ENCODE results near the gene RIOK3. TPM values are rescaled to one million over a fixed set of nuclear protein-coding genes. Genes with fewer than 3 reads are reported as not detected.

Gene RIOK3
- polyA plus RNA-seq, 1 donor from 2014 or later = 109 TPM

DNA sequence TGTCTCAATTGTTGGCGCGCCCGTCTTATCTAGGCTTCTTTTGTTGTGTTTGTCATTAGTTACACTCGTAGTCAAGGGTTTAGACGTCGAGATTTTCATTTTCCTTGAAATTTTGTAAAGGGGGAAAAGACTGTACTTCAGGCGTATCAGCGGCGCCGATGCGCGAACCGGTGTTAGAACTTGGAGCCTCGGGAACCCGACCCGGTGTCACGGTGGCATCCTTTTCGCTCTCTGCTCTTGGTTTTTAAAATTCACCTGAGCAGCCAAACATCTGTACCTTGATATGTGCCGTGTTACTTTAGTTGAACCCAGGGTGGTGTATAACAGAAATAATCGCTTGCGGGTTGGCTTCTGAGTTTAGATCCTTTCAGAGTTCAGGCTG lies 50.9 kb downstream of the RIOK3 start:
- no peaks in the 10 kb centered on the region for H3K27me3 ChIP-seq (ENCODE audit: insufficient read depth, low read depth, low read length)
- no peaks in the 10 kb centered on the region for H3F3A ChIP-seq (ENCODE audit: insufficient read depth, low read length, poor library complexity, severe bottlenecking)
- H4K20me1 ChIP-seq (ENCODE audit: insufficient read depth) = no peaks in the 10 kb centered on the region
- TF ChIP-seq EZH2 (IDR thresholded peaks at IDR 0.05; ENCODE audit: borderline replicate concordance, insufficient read depth, low read length, poor library complexity, severe bottlenecking) (no peak), MXI1 (conservative IDR thresholded peaks at IDR 0.05; ENCODE audit: poor library complexity, severe bottlenecking) (no peak), RAD21 (conservative IDR thresholded peaks at IDR 0.05) (no peak), EP300 (conservative IDR thresholded peaks at IDR 0.05; ENCODE audit: poor library complexity, severe bottlenecking) (no peak), TAF1 (IDR thresholded peaks at IDR 0.05; ENCODE audit: low read depth) (no peak), SMC3 (conservative IDR thresholded peaks at IDR 0.05; ENCODE audit: poor library complexity) (no peak), POLR2AphosphoS5 (IDR thresholded peaks at IDR 0.05) (no peak)
- TF ChIP-seq, protein P1, sequence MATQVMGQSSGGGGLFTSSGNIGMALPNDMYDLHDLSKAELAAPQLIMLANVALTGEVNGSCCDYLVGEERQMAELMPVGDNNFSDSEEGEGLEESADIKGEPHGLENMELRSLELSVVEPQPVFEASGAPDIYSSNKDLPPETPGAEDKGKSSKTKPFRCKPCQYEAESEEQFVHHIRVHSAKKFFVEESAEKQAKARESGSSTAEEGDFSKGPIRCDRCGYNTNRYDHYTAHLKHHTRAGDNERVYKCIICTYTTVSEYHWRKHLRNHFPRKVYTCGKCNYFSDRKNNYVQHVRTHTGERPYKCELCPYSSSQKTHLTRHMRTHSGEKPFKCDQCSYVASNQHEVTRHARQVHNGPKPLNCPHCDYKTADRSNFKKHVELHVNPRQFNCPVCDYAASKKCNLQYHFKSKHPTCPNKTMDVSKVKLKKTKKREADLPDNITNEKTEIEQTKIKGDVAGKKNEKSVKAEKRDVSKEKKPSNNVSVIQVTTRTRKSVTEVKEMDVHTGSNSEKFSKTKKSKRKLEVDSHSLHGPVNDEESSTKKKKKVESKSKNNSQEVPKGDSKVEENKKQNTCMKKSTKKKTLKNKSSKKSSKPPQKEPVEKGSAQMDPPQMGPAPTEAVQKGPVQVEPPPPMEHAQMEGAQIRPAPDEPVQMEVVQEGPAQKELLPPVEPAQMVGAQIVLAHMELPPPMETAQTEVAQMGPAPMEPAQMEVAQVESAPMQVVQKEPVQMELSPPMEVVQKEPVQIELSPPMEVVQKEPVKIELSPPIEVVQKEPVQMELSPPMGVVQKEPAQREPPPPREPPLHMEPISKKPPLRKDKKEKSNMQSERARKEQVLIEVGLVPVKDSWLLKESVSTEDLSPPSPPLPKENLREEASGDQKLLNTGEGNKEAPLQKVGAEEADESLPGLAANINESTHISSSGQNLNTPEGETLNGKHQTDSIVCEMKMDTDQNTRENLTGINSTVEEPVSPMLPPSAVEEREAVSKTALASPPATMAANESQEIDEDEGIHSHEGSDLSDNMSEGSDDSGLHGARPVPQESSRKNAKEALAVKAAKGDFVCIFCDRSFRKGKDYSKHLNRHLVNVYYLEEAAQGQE (IDR thresholded peaks at IDR 0.05; ENCODE audit: borderline replicate concordance) = no peak
- TF ChIP-seq, protein P2, sequence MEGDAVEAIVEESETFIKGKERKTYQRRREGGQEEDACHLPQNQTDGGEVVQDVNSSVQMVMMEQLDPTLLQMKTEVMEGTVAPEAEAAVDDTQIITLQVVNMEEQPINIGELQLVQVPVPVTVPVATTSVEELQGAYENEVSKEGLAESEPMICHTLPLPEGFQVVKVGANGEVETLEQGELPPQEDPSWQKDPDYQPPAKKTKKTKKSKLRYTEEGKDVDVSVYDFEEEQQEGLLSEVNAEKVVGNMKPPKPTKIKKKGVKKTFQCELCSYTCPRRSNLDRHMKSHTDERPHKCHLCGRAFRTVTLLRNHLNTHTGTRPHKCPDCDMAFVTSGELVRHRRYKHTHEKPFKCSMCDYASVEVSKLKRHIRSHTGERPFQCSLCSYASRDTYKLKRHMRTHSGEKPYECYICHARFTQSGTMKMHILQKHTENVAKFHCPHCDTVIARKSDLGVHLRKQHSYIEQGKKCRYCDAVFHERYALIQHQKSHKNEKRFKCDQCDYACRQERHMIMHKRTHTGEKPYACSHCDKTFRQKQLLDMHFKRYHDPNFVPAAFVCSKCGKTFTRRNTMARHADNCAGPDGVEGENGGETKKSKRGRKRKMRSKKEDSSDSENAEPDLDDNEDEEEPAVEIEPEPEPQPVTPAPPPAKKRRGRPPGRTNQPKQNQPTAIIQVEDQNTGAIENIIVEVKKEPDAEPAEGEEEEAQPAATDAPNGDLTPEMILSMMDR (IDR thresholded peaks at IDR 0.05; ENCODE audit: poor library complexity, severe bottlenecking) = no peak
- no peaks in the 10 kb centered on the region for H3K9me2 ChIP-seq (ENCODE audit: insufficient read depth, low read length)
- H3K9ac ChIP-seq (ENCODE audit: low read length) = peak overlapping the region; percentile 68
- H3K9me3 ChIP-seq (ENCODE audit: low read length) = no peaks in the 10 kb centered on the region
- peak overlapping the region; percentile 94 for H3K4me3 ChIP-seq (ENCODE audit: low read length)
- H3K79me2 ChIP-seq (replicated peaks; ENCODE audit: insufficient read depth, low read length) = no peaks in the 10 kb centered on the region
- H2AFZ ChIP-seq (ENCODE audit: low read depth, low read length) = peak overlapping the region; percentile 73
- no peak overlapping the region for H3K27ac ChIP-seq (ENCODE audit: low read length)
- peak overlapping the region; percentile 68 for H3K4me2 ChIP-seq (ENCODE audit: low read length)
- no peaks in the 10 kb centered on the region for H3K36me3 ChIP-seq (ENCODE audit: insufficient read depth, low read length)

DNA sequence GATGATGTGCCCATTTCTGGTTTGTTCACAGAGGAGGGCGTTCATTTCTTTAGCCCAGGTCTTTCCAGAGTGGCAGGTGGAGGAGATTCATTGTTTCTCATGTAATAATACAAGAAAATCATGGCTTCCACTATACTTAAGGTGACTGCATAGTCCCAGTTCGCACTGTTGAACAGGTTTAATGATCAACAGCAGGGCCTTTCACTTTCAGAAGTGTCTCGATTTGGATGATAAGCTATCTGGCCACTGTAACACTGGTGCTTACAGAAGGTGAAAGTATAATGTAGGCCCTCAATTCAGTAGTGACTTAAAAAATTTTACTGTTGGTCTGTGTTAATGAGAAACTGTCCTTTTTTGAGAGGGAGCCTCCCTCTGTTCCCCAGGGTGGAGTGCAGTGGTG lies 51.6 kb downstream of the RIOK3 start:
- no peak overlapping the region for H3K27ac ChIP-seq (ENCODE audit: low read length)
- H3K27me3 ChIP-seq (ENCODE audit: insufficient read depth, low read depth, low read length) = no peaks in the 10 kb centered on the region
- no peaks in the 10 kb centered on the region for H4K20me1 ChIP-seq (ENCODE audit: insufficient read depth)
- no peaks in the 10 kb centered on the region for H3K36me3 ChIP-seq (ENCODE audit: insufficient read depth, low read length)
- no peaks in the 10 kb centered on the region for H3K9me2 ChIP-seq (ENCODE audit: insufficient read depth, low read length)
- H3K9me3 ChIP-seq (ENCODE audit: low read length) = no peaks in the 10 kb centered on the region
- peak overlapping the region; percentile 94 for H3K4me3 ChIP-seq (ENCODE audit: low read length)
- no peak overlapping the region for H3K9ac ChIP-seq (ENCODE audit: low read length)
- TF ChIP-seq RAD21 (conservative IDR thresholded peaks at IDR 0.05) = no peak
- no peak for TF ChIP-seq EP300 (conservative IDR thresholded peaks at IDR 0.05; ENCODE audit: poor library complexity, severe bottlenecking)
- TF ChIP-seq, protein P2 (IDR thresholded peaks at IDR 0.05; ENCODE audit: poor library complexity, severe bottlenecking) = no peak
- no peak for TF ChIP-seq TAF1 (IDR thresholded peaks at IDR 0.05; ENCODE audit: low read depth)
- no peak for TF ChIP-seq SMC3 (conservative IDR thresholded peaks at IDR 0.05; ENCODE audit: poor library complexity)
- TF ChIP-seq, protein P1 (IDR thresholded peaks at IDR 0.05; ENCODE audit: borderline replicate concordance) = no peak
- no peak for TF ChIP-seq MXI1 (conservative IDR thresholded peaks at IDR 0.05; ENCODE audit: poor library complexity, severe bottlenecking)
- TF ChIP-seq POLR2AphosphoS5 (IDR thresholded peaks at IDR 0.05) = no peak
- TF ChIP-seq EZH2 (IDR thresholded peaks at IDR 0.05; ENCODE audit: borderline replicate concordance, insufficient read depth, low read length, poor library complexity, severe bottlenecking) = no peak
- H3F3A ChIP-seq (ENCODE audit: insufficient read depth, low read length, poor library complexity, severe bottlenecking) = no peaks in the 10 kb centered on the region
- H3K4me2 ChIP-seq (ENCODE audit: low read length) = peak overlapping the region; percentile 68
- no peak overlapping the region for H2AFZ ChIP-seq (ENCODE audit: low read depth, low read length)
- H3K79me2 ChIP-seq (replicated peaks; ENCODE audit: insufficient read depth, low read length) = no peaks in the 10 kb centered on the region
